Esophagus mucosa (tissue), 1 donor: Measurements from ENCODE around the gene CDKL4. TPM values are rescaled to one million over a fixed set of nuclear protein-coding genes. Genes with fewer than 3 reads are reported as not detected.
A peak's percentile ranks its signal among the peaks of the same experiment; 100 is the strongest.
"Not testable (repeated sequence)": the region's sequence is repeated elsewhere in the genome, so short reads cannot be mapped to it uniquely, and the experiment has no call there.

Experiments
- ATAC-seq: fragments of 200-7000 bp; cut with Tn5 transposase; one replicate; pipeline ENCODE4 v1.9.1; 2020
- total RNA-seq: library from RNA; stranded (reverse); gene quantifications from one replicate; pipeline ENCODE4 v1.2.4, GENCODE V29; 2023
- donor health status: DM: yes; HTN: yes; CAD: no.

CDKL4 gene
- total RNA-seq, 1 donor from 2014 or later: 0.28 TPM

DNA sequence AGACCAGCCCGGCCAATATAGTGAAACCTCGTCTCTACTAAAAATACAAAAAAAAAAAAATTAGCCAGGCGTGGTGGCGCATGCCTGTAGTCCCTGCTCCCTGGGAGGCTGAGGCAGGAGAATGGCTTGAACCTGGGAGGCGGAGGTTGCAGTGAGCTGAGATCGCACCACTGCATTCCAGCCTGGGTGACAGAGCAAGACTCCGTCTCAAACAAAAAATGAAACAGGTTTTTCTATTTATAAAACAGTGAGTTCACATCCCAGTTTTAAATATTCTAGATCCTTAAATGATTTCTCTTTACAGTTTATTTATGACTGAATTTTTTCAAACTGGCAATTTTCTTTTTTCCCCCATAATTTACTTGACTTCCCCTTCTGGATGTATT, 102.8 kb downstream of the CDKL4 start:
- not testable (repeated sequence) for ATAC-seq

DNA sequence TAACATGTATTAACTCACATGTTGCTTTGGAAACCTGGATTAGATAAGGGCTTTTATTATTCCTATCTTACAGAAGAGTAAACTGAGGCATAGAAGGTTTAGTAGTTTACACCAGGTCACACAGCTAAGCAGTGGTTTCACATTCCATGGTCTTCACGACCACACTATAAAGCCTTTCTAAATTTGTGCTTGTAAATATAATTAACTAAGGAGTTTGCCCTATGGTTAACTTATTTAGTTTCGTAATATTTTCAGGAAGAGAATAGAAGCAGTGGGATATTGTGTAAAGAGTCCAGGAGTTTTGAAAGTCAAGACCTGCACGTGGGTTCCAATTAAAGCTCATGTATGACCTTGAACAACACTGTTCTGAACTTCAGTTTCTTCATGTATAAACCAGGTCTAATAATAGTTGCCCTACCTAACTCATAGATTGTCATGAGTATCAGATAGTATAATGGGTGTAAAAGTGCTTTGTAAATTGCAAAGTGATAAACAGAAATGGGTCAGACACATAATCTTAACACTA, 103.4 kb downstream of the CDKL4 start:
- ATAC-seq: no peak

DNA sequence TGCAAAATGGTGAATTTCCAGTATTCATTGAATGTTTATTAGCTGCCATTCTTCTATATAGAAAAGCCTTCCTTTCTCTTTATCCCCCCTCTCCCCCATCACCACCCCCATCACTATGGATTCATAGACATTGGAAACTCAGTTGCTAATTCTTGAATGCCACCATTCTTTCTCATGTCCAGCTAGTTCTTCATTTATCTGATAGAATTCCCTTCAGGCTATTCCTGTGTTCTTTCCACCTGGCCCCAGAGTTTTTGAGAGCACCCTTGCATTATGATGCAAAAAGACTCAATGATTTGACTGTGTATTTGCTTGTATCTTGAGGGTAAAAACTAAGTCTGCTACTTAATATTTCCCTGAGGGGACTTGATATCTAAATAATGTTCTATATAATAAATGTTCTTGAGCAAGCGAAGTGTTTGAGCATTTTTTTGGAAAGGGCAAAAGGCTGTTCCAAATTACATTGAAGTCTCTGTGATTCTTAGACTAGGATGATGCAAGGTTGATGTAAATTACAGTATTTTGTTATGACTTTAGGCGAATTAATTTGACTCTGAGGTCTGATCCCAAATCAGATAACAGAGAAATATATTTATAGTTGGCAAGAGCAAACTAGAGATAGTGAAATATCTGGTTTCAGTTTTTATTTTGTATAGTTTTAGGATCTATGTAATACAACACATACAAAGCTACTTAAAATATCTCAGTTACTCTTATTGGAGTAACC, 104.1 kb downstream of the CDKL4 start:
- ATAC-seq: no peak

DNA sequence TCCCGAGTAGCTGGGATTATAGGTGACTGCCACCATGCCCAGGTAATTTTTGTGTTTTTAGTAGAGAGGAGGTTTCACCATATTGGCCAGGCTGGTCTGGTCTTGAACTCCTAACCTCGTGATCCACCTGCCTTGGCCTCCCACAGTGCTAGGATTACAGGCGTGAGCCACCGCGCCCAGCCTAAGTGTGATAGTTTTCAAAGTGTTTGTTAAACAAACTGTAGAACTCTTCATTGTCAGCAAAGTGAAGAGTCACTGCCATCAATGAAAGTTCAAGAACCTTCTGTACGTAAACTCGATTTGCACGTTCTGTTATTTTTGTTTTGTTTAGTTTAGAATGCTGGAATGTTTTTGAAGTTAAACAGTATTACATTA, 104.9 kb downstream of the CDKL4 start:
- no peak for ATAC-seq

DNA sequence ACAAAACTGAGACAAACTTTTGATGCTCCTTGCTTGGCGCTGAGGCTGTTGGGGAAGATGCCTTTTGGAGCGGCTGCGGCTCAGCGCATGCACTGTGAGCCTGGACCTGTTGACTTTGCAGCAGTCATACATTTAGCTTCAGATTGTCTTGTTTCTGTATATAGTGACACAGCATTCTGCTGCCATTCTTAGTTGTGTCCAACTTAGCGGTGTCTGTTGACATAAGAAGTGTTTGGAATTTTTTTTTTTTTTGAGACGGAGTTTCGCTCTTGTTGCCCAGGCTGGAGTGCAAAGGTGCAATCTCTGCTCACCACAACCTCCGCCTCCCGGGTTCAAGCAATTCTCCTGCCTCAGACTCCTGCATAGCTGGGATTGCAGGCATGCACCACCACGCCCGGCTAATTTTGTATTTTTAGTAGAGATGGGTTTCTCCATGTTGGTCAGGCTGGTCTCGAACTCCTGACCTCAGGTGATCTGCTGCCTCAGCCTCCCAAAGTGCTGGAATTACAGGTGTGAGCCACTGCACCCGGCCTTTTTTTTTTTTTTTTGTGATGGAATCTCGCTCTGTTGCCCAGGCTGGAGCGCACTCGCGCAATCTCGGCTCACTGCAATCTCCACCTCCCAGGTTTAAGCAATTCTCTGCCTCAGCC, 105.5 kb downstream of the CDKL4 start:
- not testable (repeated sequence) for ATAC-seq

DNA sequence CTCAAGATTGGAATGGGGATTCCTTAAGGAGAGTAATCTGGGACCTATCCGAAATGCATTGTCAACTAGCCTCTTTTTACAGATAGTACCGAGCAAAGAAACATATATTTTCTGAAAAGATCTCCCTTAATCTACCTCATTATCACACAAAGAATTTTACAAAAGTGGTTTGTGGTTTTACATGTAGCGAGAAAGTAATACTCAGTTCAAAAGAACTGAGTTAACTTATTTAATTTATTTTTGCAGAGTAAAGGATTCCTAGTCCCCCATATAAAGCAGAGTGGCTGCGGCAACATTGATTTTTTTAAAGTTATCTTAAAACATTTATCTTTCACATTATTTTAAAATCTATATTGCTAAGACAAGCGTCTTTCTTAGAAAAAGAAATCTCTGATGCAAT, 107.0 kb downstream of the CDKL4 start:
- no peak for ATAC-seq

DNA sequence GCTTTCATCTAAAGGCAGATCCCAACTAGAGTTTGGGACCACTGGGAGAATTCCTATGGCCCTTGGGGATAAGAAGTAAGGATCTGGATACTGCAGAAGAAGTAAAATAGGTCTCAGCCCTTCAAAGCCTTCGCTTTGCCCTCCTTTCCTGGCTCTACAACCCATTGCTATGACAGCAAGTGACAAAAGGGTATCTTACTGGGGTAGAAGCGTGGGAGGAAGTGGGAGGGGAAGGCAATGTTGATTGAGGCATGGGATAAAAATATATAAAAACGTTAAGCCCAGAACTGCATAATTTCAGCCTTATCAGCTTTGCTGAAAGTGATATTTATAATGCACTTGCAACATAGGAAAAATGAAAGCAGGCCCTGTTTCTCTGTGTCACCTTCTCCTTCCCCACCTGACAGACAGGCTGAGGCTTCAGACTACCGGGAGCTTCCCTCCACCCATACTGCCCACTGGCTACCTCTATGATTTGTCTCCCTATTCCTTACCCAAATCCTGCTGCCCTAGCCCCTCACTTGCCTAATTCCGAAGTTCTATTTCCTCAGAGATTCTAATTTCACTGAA, 108.0 kb downstream of the CDKL4 start:
- ATAC-seq: no peak

DNA sequence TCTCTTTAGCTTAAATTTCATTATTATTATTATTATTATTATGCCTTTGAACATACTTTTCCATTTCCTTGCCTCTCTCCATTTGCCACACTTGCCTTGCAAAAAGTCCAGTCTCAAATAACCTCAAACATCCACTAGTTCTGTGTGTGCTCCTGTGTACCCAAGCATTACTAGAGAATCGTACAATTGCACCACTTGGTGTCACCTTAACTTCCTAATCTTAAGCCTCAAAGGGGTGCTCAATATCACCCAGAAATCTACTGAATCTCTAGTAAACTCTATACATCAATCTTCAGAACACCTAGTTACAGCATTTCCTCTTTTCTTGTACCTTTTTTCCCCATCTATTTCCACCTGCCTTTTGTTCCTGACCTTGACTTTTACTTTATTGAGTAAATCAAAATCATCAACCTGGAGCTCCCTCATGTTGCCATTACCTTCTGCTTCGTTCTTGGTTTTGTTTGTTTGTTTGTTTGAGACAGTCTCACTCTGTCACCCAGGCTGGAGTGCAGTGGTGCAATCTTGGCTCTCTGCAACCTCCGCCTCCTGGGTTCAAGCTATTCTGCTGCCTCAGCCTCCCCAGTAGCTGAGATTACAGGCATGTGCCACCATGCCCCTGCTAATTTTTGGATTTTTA, 110.4 kb downstream of the CDKL4 start:
- no peak for ATAC-seq

DNA sequence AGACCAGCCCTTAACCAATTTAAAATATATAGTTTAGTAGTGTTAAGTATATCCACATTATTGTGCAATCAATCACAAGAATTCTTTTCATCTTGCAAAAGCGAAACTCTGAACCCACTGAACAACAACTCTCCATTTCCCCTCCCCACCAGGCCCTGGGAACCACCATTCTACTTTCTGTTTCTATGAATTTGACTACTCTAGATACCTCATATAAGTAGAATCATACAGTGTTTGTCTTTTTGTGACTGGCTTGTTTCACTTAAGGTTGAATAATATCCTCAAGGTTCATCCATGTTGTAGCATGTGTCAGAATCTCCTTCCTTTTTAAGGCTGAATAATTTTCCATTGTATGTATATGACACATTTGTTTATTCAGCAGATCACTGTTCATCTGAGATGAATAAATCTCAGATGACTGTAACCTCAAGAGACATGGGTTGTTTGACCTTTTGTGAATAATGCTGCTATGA, 114.8 kb downstream of the CDKL4 start:
- peak; percentile 43 for ATAC-seq

DNA sequence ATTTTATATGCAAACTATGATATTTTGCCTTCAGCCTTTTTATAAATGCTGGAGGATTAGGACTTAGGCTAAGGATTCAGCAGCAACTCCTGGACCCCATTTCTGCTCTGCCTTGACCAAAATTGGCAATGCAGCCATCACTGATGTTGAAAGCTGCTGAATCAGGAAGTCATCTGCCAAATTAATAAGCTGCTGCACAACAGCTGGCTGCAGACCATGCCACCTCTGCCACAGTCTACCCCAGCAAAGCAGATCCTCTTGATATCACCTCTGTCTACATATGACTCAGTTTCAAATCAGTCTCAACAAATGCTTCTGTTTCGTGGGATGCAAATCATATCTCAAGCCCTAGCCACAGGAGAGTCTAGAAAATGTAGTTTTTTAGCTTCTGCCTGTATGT, 115.8 kb downstream of the CDKL4 start:
- no peak for ATAC-seq

Other genes starting within 250 kb of the CDKL4 start
- 19.6 TPM for gene SOS1, start 122.9 kb downstream of the CDKL4 start, total RNA-seq
- 12.4 TPM for gene MAP4K3, start 193.3 kb upstream of the CDKL4 start, total RNA-seq